Right cardiac atrium (tissue), 5 donors: Measurements from ENCODE around the gene NEK7. TPM values are rescaled to one million over a fixed set of nuclear protein-coding genes. Genes with fewer than 3 reads are reported as not detected.
"Not testable (repeated sequence)": the region's sequence is repeated elsewhere in the genome, so short reads cannot be mapped to it uniquely, and the experiment has no call there.

ENCODE experiments used
- ATAC-seq, 2 donors: fragments of 200-7000 bp; cut with Tn5 transposase; one replicate each; pipeline versions ENCODE4 v1.8.0 to v1.9.1; 2020; ENCODE audit warnings: moderate library complexity in 2 of 2, mild to moderate bottlenecking in 1 of 2
- DNase-seq, 3 donors: peaks; one replicate each; pipeline ENCODE4 v3.0.0-alpha.2; 2020
- H3K27ac ChIP-seq: one replicate; pipeline ENCODE4 v1.5.1; 2013; ENCODE audit warnings: mild to moderate bottlenecking, low read length, control low read depth, moderate library complexity
- H3K27me3 ChIP-seq: one replicate; pipeline ENCODE4 v1.6.1; 2013; ENCODE audit not compliant: control insufficient read depth, insufficient read depth
- H3K4me1 ChIP-seq: one replicate; pipeline ENCODE4 v1.6.1; 2013; ENCODE audit warnings: low read length; ENCODE audit not compliant: control insufficient read depth, insufficient read depth
- H3K4me3 ChIP-seq: one replicate; pipeline ENCODE4 v1.5.1; 2013; ENCODE audit warnings: low read length, control low read depth
- H3K9me3 ChIP-seq: one replicate; pipeline ENCODE4 v1.6.1; 2013; ENCODE audit warnings: low read length; ENCODE audit not compliant: control insufficient read depth
- WGBS: extraction: QIAGEN DNeasy Blood & Tissue Kit; methylation state at CpG from one replicate; pipeline ENCODE4 v1.1.7; 2013; 5-methylcytosine and 5-hydroxymethylcytosine counted together
- intact Hi-C, 4 donors: fragments of 100-400 bp; cut with DNase I; formaldehyde crosslinking; loops; one replicate each; pipeline versions ENCODE4 v1.11.0 to v1.14.0; 2022 to 2023
- polyA plus RNA-seq: library from polyadenylated mRNA; stranded (reverse); fragments of 200-250 nt; gene quantifications from one replicate; pipeline ENCODE4 v1.2.3, GENCODE V29; 2013
- total RNA-seq, 4 donors: library from RNA; stranded (reverse); fragmentation: NEBNext Ultra II Directional; extraction: Animal tissue kit (Norgen Biotek cat#: 25700); gene quantifications; one replicate each; pipeline ENCODE4 v1.2.1, GENCODE V29; 2021
- donor health status: healthy with polysubstance abuse.
- donor health status: DM: no; HTN: yes; CAD: no.
- donor health status: DM: no; HTN: no; CAD: no.
- donor health status: DM: no; HTN: yes; CAD: no; lungs with severe emphysema.
- donor health status: DM: yes; HTN: yes; CAD: no.

Gene NEK7
- total and polyA plus RNA-seq, 5 donors = 57.6 to 276 (median 173) TPM

GRCh38 chr1:198283222-198283621 lies 126.4 kb downstream of the NEK7 start:
- intact Hi-C loops = no loop called here
- DNase-seq (no peak), ATAC-seq (no peak)
- H3K27me3 ChIP-seq = no peaks in the 10 kb centered on the region
- WGBS = 72% methylated on average over 6 of the region's 6 CpGs
- H3K4me1 ChIP-seq = peaks cover 2% of the 10 kb centered on the region
- H3K27ac ChIP-seq = no peak overlapping the region
- no peak overlapping the region for H3K4me3 ChIP-seq
- H3K9me3 ChIP-seq = no peaks in the 10 kb centered on the region

- Histone ChIP-seq H3K27me3 (no peaks in the 10 kb centered on the region), H3K4me1 (no peaks in the 10 kb centered on the region), H3K9me3 (no peaks in the 10 kb centered on the region), H3K27ac (no peak overlapping the region), H3K4me3 (no peak overlapping the region)
- intact Hi-C loops = no loop called here
- DNase-seq (no peak), ATAC-seq (no peak)
- 58% methylated on average over 4 of the region's 4 CpGs for WGBS
Measured at GRCh38 chr1:198287916-198288315, 131.1 kb downstream of the NEK7 start.

- no peaks in the 10 kb centered on the region for H3K9me3 ChIP-seq
- H3K27ac ChIP-seq = no peak overlapping the region
- no peaks in the 10 kb centered on the region for H3K27me3 ChIP-seq
- WGBS = 82% methylated on average over 7 of the region's 7 CpGs
- no peak for ATAC-seq
- H3K4me1 ChIP-seq = no peaks in the 10 kb centered on the region
- H3K4me3 ChIP-seq = no peak overlapping the region
- intact Hi-C loops = no loop called here
- DNase-seq = no peak
Measured at GRCh38 chr1:198290089-198290683, 133.4 kb downstream of the NEK7 start.

- no peak for ATAC-seq
- intact Hi-C loops = no loop called here
- no peak for DNase-seq
- Histone ChIP-seq H3K27me3 (no peaks in the 10 kb centered on the region), H3K4me3 (no peak overlapping the region), H3K9me3 (no peaks in the 10 kb centered on the region), H3K4me1 (no peaks in the 10 kb centered on the region), H3K27ac (no peak overlapping the region)
Measured at GRCh38 chr1:198291036-198291435, 134.2 kb downstream of the NEK7 start.

GRCh38 chr1:198291924-198292323 lies 135.1 kb downstream of the NEK7 start:
- Histone ChIP-seq H3K4me3 (no peak overlapping the region), H3K27me3 (no peaks in the 10 kb centered on the region), H3K4me1 (no peaks in the 10 kb centered on the region), H3K27ac (no peak overlapping the region), H3K9me3 (no peaks in the 10 kb centered on the region)
- intact Hi-C loops = no loop called here
- no peak for ATAC-seq
- no peak for DNase-seq

- WGBS = 79% methylated on average over 8 of the region's 8 CpGs
- no peaks in the 10 kb centered on the region for H3K27me3 ChIP-seq
- DNase-seq (no peak), ATAC-seq (no peak)
- no peak overlapping the region for H3K4me3 ChIP-seq
- H3K4me1 ChIP-seq = no peaks in the 10 kb centered on the region
- intact Hi-C loops = no loop called here
- no peaks in the 10 kb centered on the region for H3K9me3 ChIP-seq
- no peak overlapping the region for H3K27ac ChIP-seq
Measured at GRCh38 chr1:198295225-198295624, 138.4 kb downstream of the NEK7 start.

GRCh38 chr1:198295971-198296370 lies 139.2 kb downstream of the NEK7 start:
- intact Hi-C loops = no loop called here
- Histone ChIP-seq H3K27me3 (no peaks in the 10 kb centered on the region), H3K9me3 (no peaks in the 10 kb centered on the region), H3K4me3 (no peak overlapping the region), H3K4me1 (no peaks in the 10 kb centered on the region), H3K27ac (no peak overlapping the region)
- DNase-seq (peak in 1 of 3 donors; percentile 32), ATAC-seq (peak; percentile 63 to 81)
- WGBS = 63% methylated on average over 4 of the region's 4 CpGs

GRCh38 chr1:198297281-198297680 lies 140.5 kb downstream of the NEK7 start:
- Histone ChIP-seq H3K4me3 (no peak overlapping the region), H3K27me3 (no peaks in the 10 kb centered on the region), H3K9me3 (no peaks in the 10 kb centered on the region), H3K4me1 (no peaks in the 10 kb centered on the region), H3K27ac (no peak overlapping the region)
- no peak for ATAC-seq
- WGBS = 81% methylated on average over 2 of the region's 2 CpGs
- no peak for DNase-seq
- intact Hi-C loops = no loop called here

- Histone ChIP-seq H3K27me3 (no peaks in the 10 kb centered on the region), H3K27ac (no peak overlapping the region), H3K4me3 (no peak overlapping the region), H3K4me1 (no peaks in the 10 kb centered on the region), H3K9me3 (no peaks in the 10 kb centered on the region)
- ATAC-seq (no peak), DNase-seq (no peak)
- 70% methylated on average over 6 of the region's 6 CpGs for WGBS
- intact Hi-C loops = no loop called here
Measured at GRCh38 chr1:198298640-198299039, 141.8 kb downstream of the NEK7 start.

GRCh38 chr1:198300451-198300850 lies 143.7 kb downstream of the NEK7 start:
- Histone ChIP-seq H3K9me3 (no peaks in the 10 kb centered on the region), H3K27ac (no peak overlapping the region), H3K27me3 (no peaks in the 10 kb centered on the region), H3K4me1 (no peaks in the 10 kb centered on the region), H3K4me3 (no peak overlapping the region)
- DNase-seq (no peak), ATAC-seq (no peak)
- intact Hi-C loops = no loop called here
- WGBS = 98% methylated on average over 1 of the region's 1 CpG

- H3K27me3 ChIP-seq = no peaks in the 10 kb centered on the region
- ATAC-seq (no peak), DNase-seq (no peak)
- intact Hi-C loops = no loop called here
- no peaks in the 10 kb centered on the region for H3K4me1 ChIP-seq
- no peak overlapping the region for H3K4me3 ChIP-seq
- no peak overlapping the region for H3K27ac ChIP-seq
- 97% methylated on average over 3 of the region's 3 CpGs for WGBS
- H3K9me3 ChIP-seq = no peaks in the 10 kb centered on the region
Measured at GRCh38 chr1:198304431-198304830, 147.6 kb downstream of the NEK7 start.

GRCh38 chr1:198314817-198315216 lies 158.0 kb downstream of the NEK7 start:
- 91% methylated on average over 15 of the region's 15 CpGs for WGBS
- ATAC-seq, H3K27me3 ChIP-seq, H3K4me3 ChIP-seq, H3K4me1 ChIP-seq, H3K27ac ChIP-seq, H3K9me3 ChIP-seq, intact Hi-C loops: not testable (repeated sequence)
- DNase-seq = peak in 2 of 3 donors; percentile 38 to 51
